H1 (cell line): ENCODE measurements around the gene STRN4. TPM values are rescaled to one million over a fixed set of nuclear protein-coding genes. Genes with fewer than 3 reads are reported as not detected.

ENCODE experiments used
- CTCF ChIA-PET: fragments of 300-600 bp; sonication (Branson Sonifier 250); formaldehyde crosslinking; loops from one replicate; lab custom pipeline; 2021; ENCODE audit not compliant: partially characterized antibody; lab: Charles Lee
- POLR2A ChIA-PET: fragments of 300-600 bp; sonication (Branson Sonifier 250); formaldehyde crosslinking; loops from one replicate; lab custom pipeline; 2021; ENCODE audit warnings: inconsistent platforms; ENCODE audit not compliant: partially characterized antibody; lab: Charles Lee
- DNase-seq, 2 experiments: peaks; one replicate each; pipeline versions ENCODE4 v3.0.0 to v3.0.0-alpha.2; 2010 to 2022; ENCODE audit warnings: low spot score in 2 of 2, low read depth in 1 of 2, mixed read lengths in 1 of 2
- FAIRE-seq: peaks from 2 replicates; lab custom pipeline; 2011; peaks lifted over from hg19 to GRCh38; lab: Jason Lieb, UNC
- H2AFZ ChIP-seq: 2 replicates; pipeline ENCODE4 v1.8.1; 2012; ENCODE audit warnings: low read length, inconsistent platforms
- H2AK5ac ChIP-seq: 2 replicates; pipeline ENCODE4 v1.6.1; 2013; ENCODE audit warnings: low read depth, low read length
- H2BK120ac ChIP-seq: replicated peaks from 2 replicates; pipeline ENCODE3; 2013; ENCODE audit warnings: low read depth, low read length, inconsistent platforms
- H2BK12ac ChIP-seq: 2 replicates; pipeline ENCODE4 v1.6.1; 2013; ENCODE audit warnings: low read depth, low read length
- H2BK15ac ChIP-seq: 2 replicates; pipeline ENCODE4 v1.6.1; 2013; ENCODE audit warnings: low read length
- H2BK20ac ChIP-seq: 2 replicates; pipeline ENCODE4 v1.6.1; 2013; ENCODE audit warnings: low read length
- H2BK5ac ChIP-seq: 2 replicates; pipeline ENCODE4 v1.6.1; 2013; ENCODE audit warnings: low read depth, low read length
- H3K14ac ChIP-seq: 2 replicates; pipeline ENCODE4 v1.6.1; 2013; ENCODE audit warnings: inconsistent platforms; ENCODE audit not compliant: insufficient read length
- H3K18ac ChIP-seq: 2 replicates; pipeline ENCODE4 v1.6.1; 2013; ENCODE audit warnings: low read length; ENCODE audit errors: extremely low read depth
- H3K23ac ChIP-seq: 2 replicates; pipeline ENCODE4 v1.6.1; 2013; ENCODE audit warnings: inconsistent platforms; ENCODE audit not compliant: insufficient read length
- H3K23me2 ChIP-seq: 2 replicates; pipeline ENCODE4 v1.6.1; 2013; ENCODE audit warnings: low read depth, low read length
- H3K27ac ChIP-seq: 2 replicates; pipeline ENCODE4 v1.6.1; 2011; ENCODE audit warnings: low read depth, low read length, inconsistent platforms
- H3K27me3 ChIP-seq, 4 experiments: replicated peaks in 1 of 4; 1 replicate in 1 of 4; 2 replicates in 3 of 4; pipeline versions ENCODE4 v1.6.1 to v1.8.1; 2011 to 2013; ENCODE audit warnings: low read length in 3 of 4, mild to moderate bottlenecking in 3 of 4, inconsistent platforms in 2 of 4, mixed read lengths in 2 of 4, moderate library complexity in 1 of 4; ENCODE audit not compliant: control insufficient read depth in 3 of 4, insufficient read depth in 3 of 4; ENCODE audit errors: extremely low read depth in 1 of 4
- H3K36me3 ChIP-seq, 4 experiments: 2 replicates each; pipeline versions ENCODE4 v1.6.1 to v1.8.1; 2011 to 2013; ENCODE audit warnings: mild to moderate bottlenecking in 4 of 4, low read length in 3 of 4, moderate library complexity in 2 of 4, control low read depth in 1 of 4, inconsistent platforms in 1 of 4; ENCODE audit not compliant: insufficient read depth in 4 of 4, control insufficient read depth in 2 of 4
- H3K4ac ChIP-seq: replicated peaks from 2 replicates; pipeline ENCODE3; 2013; ENCODE audit warnings: low read length, low read depth, mixed read lengths, inconsistent platforms; ENCODE audit not compliant: insufficient read length
- H3K4me1 ChIP-seq, 4 experiments: replicated peaks in 1 of 4; 1 replicate in 1 of 4; 2 replicates in 3 of 4; pipeline versions ENCODE4 v1.6.1 to v1.8.1; 2011 to 2013; ENCODE audit warnings: low read length in 3 of 4, inconsistent platforms in 2 of 4, mixed read lengths in 1 of 4; ENCODE audit not compliant: insufficient read depth in 4 of 4, control insufficient read depth in 3 of 4
- H3K4me2 ChIP-seq, 2 experiments: 2 replicates each; pipeline versions ENCODE4 v1.6.1 to v1.8.1; 2011 to 2013; ENCODE audit warnings: low read depth in 2 of 2, low read length in 2 of 2, control low read depth in 1 of 2, inconsistent platforms in 1 of 2, mild to moderate bottlenecking in 1 of 2; ENCODE audit not compliant: insufficient read depth in 1 of 2
- H3K4me3 ChIP-seq, 4 experiments: fragments of 200-600, 300-600 bp in 1 of 4; sonication (generic), shearing (Covaris generic), sonication (Bioruptor Twin) in 1 of 4; 2 replicates each; pipeline versions ENCODE4 v1.5.1 to v1.8.1; 2011 to 2016; ENCODE audit warnings: low read length in 4 of 4, low read depth in 3 of 4, control low read depth in 2 of 4, inconsistent platforms in 2 of 4, mild to moderate bottlenecking in 2 of 4, mixed read lengths in 1 of 4, moderate library complexity in 1 of 4; ENCODE audit not compliant: insufficient read depth in 2 of 4; ENCODE audit errors: extremely low read depth in 1 of 4
- H3K56ac ChIP-seq: replicated peaks from 2 replicates; pipeline ENCODE3; 2013; ENCODE audit warnings: low read depth, mild to moderate bottlenecking, mixed read lengths, low read length, inconsistent platforms; ENCODE audit not compliant: insufficient read length
- H3K79me1 ChIP-seq: 2 replicates; pipeline ENCODE4 v1.6.1; 2013; ENCODE audit warnings: low read depth, low read length, control low read depth
- H3K79me2 ChIP-seq, 2 experiments: 2 replicates each; pipeline versions ENCODE4 v1.6.1 to v1.8.1; 2012 to 2013; ENCODE audit warnings: low read length in 2 of 2, mild to moderate bottlenecking in 2 of 2, inconsistent platforms in 1 of 2; ENCODE audit not compliant: insufficient read depth in 2 of 2, control insufficient read depth in 1 of 2
- H3K9ac ChIP-seq, 4 experiments: replicated peaks in 1 of 4; 1 replicate in 1 of 4; 2 replicates in 3 of 4; pipeline versions ENCODE4 v1.6.1 to v1.8.1; 2011 to 2013; ENCODE audit warnings: low read depth in 3 of 4, low read length in 3 of 4, control low read depth in 2 of 4, mild to moderate bottlenecking in 2 of 4, moderate library complexity in 2 of 4, inconsistent platforms in 1 of 4; ENCODE audit errors: extremely low read depth in 1 of 4
- H3K9me3 ChIP-seq, 2 experiments: 2 replicates each; pipeline versions ENCODE4 v1.6.1 to v1.8.1; 2012 to 2013; ENCODE audit warnings: mild to moderate bottlenecking in 2 of 2, moderate library complexity in 2 of 2, control low read depth in 1 of 2, inconsistent platforms in 1 of 2, low read depth in 1 of 2, low read length in 1 of 2, mixed read lengths in 1 of 2; ENCODE audit not compliant: insufficient read depth in 2 of 2
- H4K20me1 ChIP-seq, 2 experiments: replicated peaks in 1 of 2; 2 replicates each; pipeline versions ENCODE3 to v1.8.1; 2011 to 2013; ENCODE audit warnings: inconsistent platforms in 2 of 2, low read length in 2 of 2, mild to moderate bottlenecking in 1 of 2; ENCODE audit not compliant: insufficient read depth in 2 of 2, control insufficient read depth in 1 of 2
- H4K5ac ChIP-seq: 2 replicates; pipeline ENCODE4 v1.6.1; 2013; ENCODE audit warnings: low read length, low read depth, mixed read lengths, inconsistent platforms; ENCODE audit not compliant: insufficient read length
- H4K8ac ChIP-seq: 2 replicates; pipeline ENCODE4 v1.8.0; 2013; ENCODE audit warnings: mild to moderate bottlenecking, moderate library complexity, low read length, inconsistent platforms; ENCODE audit not compliant: insufficient read depth; ENCODE audit errors: extremely low read depth
- H4K91ac ChIP-seq: replicated peaks from 2 replicates; pipeline ENCODE3; 2013; ENCODE audit warnings: low read length, mixed read lengths, inconsistent platforms; ENCODE audit not compliant: insufficient read length
- BCL11A ChIP-seq, 2 experiments: IDR thresholded peaks; one replicate each; pipeline ENCODE4 v1.6.1; 2011; ENCODE audit warnings: low read depth in 2 of 2, low read length in 2 of 2, mild to moderate bottlenecking in 2 of 2
- GABPA ChIP-seq: IDR thresholded peaks from 2 replicates; pipeline ENCODE4 v1.6.1; 2011; ENCODE audit warnings: mild to moderate bottlenecking, low read length, moderate library complexity, borderline replicate concordance; ENCODE audit not compliant: insufficient read depth
- NANOG ChIP-seq: IDR thresholded peaks from 2 replicates; pipeline ENCODE4 v1.6.1; 2011; ENCODE audit warnings: low read length, low read depth, mild to moderate bottlenecking, inconsistent platforms; ENCODE audit not compliant: insufficient read depth, poor library complexity, severe bottlenecking
- NRF1 ChIP-seq: IDR thresholded peaks from 2 replicates; pipeline ENCODE4 v1.6.1; 2011; ENCODE audit warnings: mild to moderate bottlenecking, low read depth, low read length, improper control_type of control experiment
- POLR2A ChIP-seq, 2 experiments: IDR thresholded peaks; 1 replicate in 1 of 2; 2 replicates in 1 of 2; pipeline ENCODE4 v1.6.1; 2011; ENCODE audit warnings: low read depth in 2 of 2, low read length in 2 of 2, mild to moderate bottlenecking in 2 of 2; ENCODE audit errors: control extremely low read depth in 1 of 2
- POLR2AphosphoS5 ChIP-seq: IDR thresholded peaks from 2 replicates; pipeline ENCODE4 v1.6.1; 2011; ENCODE audit warnings: low read depth, low read length
- POU5F1 ChIP-seq: IDR thresholded peaks from 2 replicates; pipeline ENCODE4 v1.6.1; 2011; ENCODE audit warnings: low read depth, mild to moderate bottlenecking, low read length, moderate library complexity
- RBBP5 ChIP-seq: IDR thresholded peaks from 2 replicates; pipeline ENCODE4 v1.7.1; 2012; ENCODE audit warnings: low read depth, mild to moderate bottlenecking, inconsistent platforms, low read length, moderate library complexity, borderline replicate concordance
- RNF2 ChIP-seq: fragments of 200-900, 300-1000 bp; sonication (generic); IDR thresholded peaks from 2 replicates; pipeline ENCODE4 v1.7.1; 2016; ENCODE audit warnings: borderline replicate concordance, low read depth, mild to moderate bottlenecking, antibody characterized with exemption, low read length; ENCODE audit not compliant: poor library complexity, severe bottlenecking; ENCODE audit errors: missing control alignments
- SIX5 ChIP-seq: IDR thresholded peaks from 2 replicates; pipeline ENCODE4 v1.6.1; 2011; ENCODE audit warnings: mild to moderate bottlenecking, low read depth, low read length
- TBP ChIP-seq: IDR thresholded peaks from 2 replicates; pipeline ENCODE4 v1.6.1; 2011; ENCODE audit warnings: low read depth, low read length, improper control_type of control experiment
- YY1 ChIP-seq: IDR thresholded peaks from 2 replicates; pipeline ENCODE4 v1.6.1; 2011; ENCODE audit warnings: low read depth, mild to moderate bottlenecking, low read length
- WGBS, 2 experiments: shearing (Covaris generic) in 1 of 2; methylation state at CpG; one replicate each; pipeline versions ENCODE4 v1.1.6 to v1.1.7; 2013 to 2015; ENCODE audit warnings: low lambda C conversion rate in 2 of 2, mixed read lengths in 2 of 2, inconsistent platforms in 1 of 2, low coverage in 1 of 2, missing lambda C conversion rate in 1 of 2; ENCODE audit not compliant: insufficient replicate concordance in 2 of 2, insufficient coverage in 1 of 2, insufficient read length in 1 of 2; ENCODE audit errors: extremely low coverage in 1 of 2, missing lambda C conversion rate in 1 of 2; 5-methylcytosine and 5-hydroxymethylcytosine counted together
- polyA plus RNA-seq, 7 experiments: library from polyadenylated mRNA; depleted of rRNA in 3 of 7; stranded (reverse) in 5 of 7; unstranded in 2 of 7; fragments of >200 nt in 5 of 7; fragments of 200-250 nt in 2 of 7; gene quantifications; 1 replicate in 5 of 7; 2 replicates in 1 of 7; 4 replicates in 1 of 7; pipeline versions ENCODE4 v1.2.1 to v1.2.3, GENCODE V29; 2011 to 2013; ENCODE audit warnings: missing spikeins in 2 of 7, mixed read lengths in 2 of 7
- total RNA-seq: library from RNA; stranded (reverse); fragmentation: NEBNext Ultra II Directional; extraction: Animal tissue kit (Norgen Biotek cat#: 25700); gene quantifications from 2 replicates; pipeline ENCODE4 v1.2.1, GENCODE V29; 2021
- TF ChIP-seq, protein P1 (sequence below): IDR thresholded peaks from 2 replicates; pipeline ENCODE4 v1.6.1; 2012; ENCODE audit warnings: inconsistent platforms

The STRN4 gene
- total and polyA plus RNA-seq, 2 of the 8 experiments (the other 6 are each of a cell fraction or from before 2014, with no cell fraction given): 120 to 187 TPM

DNA sequence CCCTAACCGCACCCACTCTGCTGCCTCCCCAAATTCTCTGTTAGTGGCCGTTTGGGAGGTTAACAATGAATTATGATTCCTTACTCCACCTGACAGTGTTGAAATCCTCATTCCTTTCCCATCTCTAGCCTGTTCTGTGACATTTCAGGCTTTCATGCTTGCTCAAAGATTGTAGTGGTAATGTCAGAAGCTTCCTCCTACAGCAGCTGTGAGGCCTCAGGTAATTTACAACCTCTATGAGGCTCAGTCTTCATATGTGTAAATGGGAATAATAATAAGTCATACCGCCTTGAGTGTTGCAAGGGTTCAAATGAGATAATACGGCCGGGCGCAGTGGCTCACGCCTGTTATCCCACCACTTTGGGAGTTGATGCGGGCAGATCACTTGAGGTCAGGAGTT, 43.1 kb upstream of the STRN4 start:
- H3K18ac ChIP-seq: no peak overlapping the region; the same call in 1 of the 2 replicates
- H3K79me1 ChIP-seq: peaks cover 2% of the 10 kb centered on the region; the same call in 1 of the 2 replicates
- no peak overlapping the region for H4K5ac ChIP-seq
- peaks cover 3 to 19% of the 10 kb centered on the region in 2 experiments for H4K20me1 ChIP-seq
- no peak overlapping the region for H4K91ac ChIP-seq
- no peak overlapping the region for H3K4me3 ChIP-seq
- CTCF ChIA-PET: interaction anchor here (1.3 to 2.4 kb wide), 5 partner anchors 22 to 201 kb away, joined by 7 to 8 read pairs (median 7); no protein-coding TSS in a partner anchor
- POLR2A ChIA-PET: interaction anchor here (0.7 to 18.4 kb wide), 24 partner anchors 8 to 368 kb away, joined by 3 to 333 read pairs (median 12); partner anchors contain the start of genes AP2S1 and ARHGAP35
- H3K4me2 ChIP-seq: 0 out of 4 replicates have a peak overlapping the region, but pooled peaks of 1 of the 2 experiments have one; percentile 98
- no peaks in the 10 kb centered on the region for H3K9me3 ChIP-seq
- H2AFZ ChIP-seq: no peak overlapping the region
- no peak overlapping the region for H3K27ac ChIP-seq
- no peak overlapping the region for H3K56ac ChIP-seq
- H2BK15ac ChIP-seq: peak overlapping the region; percentile 90; the same call in 1 of the 2 replicates
- no peak overlapping the region for H3K23ac ChIP-seq
- H3K4me1 ChIP-seq: peaks cover 0 to 9% (median 6%) of the 10 kb centered on the region in 4 experiments; a peak in 5 of 7 replicates
- no peak overlapping the region; the same call in 1 of the 2 replicates for H4K8ac ChIP-seq
- H3K27me3 ChIP-seq: no peaks in the 10 kb centered on the region; a peak in 1 of 7 replicates
- peak overlapping the region; percentile 64 for H2BK120ac ChIP-seq
- H3K23me2 ChIP-seq: peaks cover 15% of the 10 kb centered on the region
- FAIRE-seq (no peak), DNase-seq (no peak)
- no peak overlapping the region; the same call in 1 of the 2 replicates for H2AK5ac ChIP-seq
- no peak overlapping the region for H3K14ac ChIP-seq
- H3K9ac ChIP-seq: no peak overlapping the region
- H3K4ac ChIP-seq: peak overlapping the region; percentile 53
- peak overlapping the region; percentile 75 for H2BK12ac ChIP-seq
- peaks cover 4 to 15% (median 5%) of the 10 kb centered on the region in 4 experiments; a peak in 6 of 8 replicates for H3K36me3 ChIP-seq
- 88% methylated on average over 8 of the region's 8 CpGs; no CpG with 5 or more reads in 1 of the 2 experiments for WGBS, 2 experiments
- H2BK5ac ChIP-seq: no peak overlapping the region; the same call in 1 of the 2 replicates
- peaks cover 29 to 40% of the 10 kb centered on the region in 2 experiments for H3K79me2 ChIP-seq
- H2BK20ac ChIP-seq: 0 out of 2 replicates have a peak overlapping the region, but pooled peaks have one; percentile 43
- no peak for TF ChIP-seq YY1
- TF ChIP-seq POU5F1: no peak
- TF ChIP-seq TBP: no peak
- no peak for TF ChIP-seq POLR2A (IDR thresholded peaks at IDR 0.05; ENCODE audit: control extremely low read depth in 1 of 2, low read depth in 2 of 2, low read length in 2 of 2)
- no peak for TF ChIP-seq NANOG
- TF ChIP-seq, protein P1, sequence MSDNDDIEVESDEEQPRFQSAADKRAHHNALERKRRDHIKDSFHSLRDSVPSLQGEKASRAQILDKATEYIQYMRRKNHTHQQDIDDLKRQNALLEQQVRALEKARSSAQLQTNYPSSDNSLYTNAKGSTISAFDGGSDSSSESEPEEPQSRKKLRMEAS: no peak
- TF ChIP-seq RNF2: no peak
- TF ChIP-seq NRF1: no peak
- no peak for TF ChIP-seq RBBP5
- no peak for TF ChIP-seq SIX5
- TF ChIP-seq POLR2AphosphoS5: no peak
- TF ChIP-seq BCL11A (IDR thresholded peaks at IDR 0.05; ENCODE audit: low read depth in 2 of 2, low read length in 2 of 2): no peak
- TF ChIP-seq GABPA: no peak
